HL-60 (cell line): Measurements from ENCODE around the gene NRL.

Experiments
- CTCF ChIP-seq: IDR thresholded peaks from one replicate; pipeline ENCODE4 v1.5.1; 2011; ENCODE audit warnings: low read length, control low read depth, inconsistent platforms; ENCODE audit not compliant: insufficient read depth
- GABPA ChIP-seq: IDR thresholded peaks from 2 replicates; pipeline ENCODE4 v1.6.1; 2012; ENCODE audit warnings: low read depth
- POLR2AphosphoS5 ChIP-seq: IDR thresholded peaks from 2 replicates; pipeline ENCODE4 v1.6.1; 2012; ENCODE audit warnings: low read depth
- REST ChIP-seq: IDR thresholded peaks from 2 replicates; pipeline ENCODE4 v1.6.1; 2012; ENCODE audit warnings: low read depth; ENCODE audit not compliant: insufficient replicate concordance

DNA sequence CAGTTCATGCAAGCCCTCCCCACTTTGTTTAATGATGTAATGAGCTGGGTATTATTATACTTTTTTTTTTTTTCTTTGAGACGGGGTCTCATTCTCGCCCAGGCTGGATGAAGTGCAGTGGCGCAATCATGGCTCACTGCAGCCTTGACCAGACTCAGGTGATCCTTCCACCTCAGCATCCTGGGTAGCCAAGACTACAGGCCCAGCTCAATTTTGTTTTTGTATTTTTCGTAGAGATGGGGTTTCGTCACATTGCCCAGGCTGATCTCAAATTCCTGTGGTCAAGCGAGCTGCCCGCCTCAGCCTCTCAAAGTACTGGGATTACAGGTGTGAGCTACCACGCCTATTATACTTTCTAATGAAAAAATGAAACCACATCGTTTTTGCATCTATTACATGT is 4.7 kb downstream of the NRL start:
- TF ChIP-seq CTCF (no peak), POLR2AphosphoS5 (no peak), REST (no peak), GABPA (no peak)
